Neural cell (in vitro differentiated cells): ENCODE measurements around the gene ZBTB7A. TPM values are rescaled to one million over a fixed set of nuclear protein-coding genes. Genes with fewer than 3 reads are reported as not detected.

ENCODE experiments used
- H2AFZ ChIP-seq: fragments of 200-600, 300-800 bp; sonication (generic), shearing (Covaris generic); 2 replicates; pipeline ENCODE4 v1.6.0; 2014; ENCODE audit warnings: low read depth, mild to moderate bottlenecking, antibody characterized with exemption, low read length, moderate library complexity
- H3F3A ChIP-seq: fragments of 200-600 bp; shearing (Covaris generic); 2 replicates; pipeline ENCODE4 v1.6.1; 2016; ENCODE audit warnings: mild to moderate bottlenecking, moderate library complexity, mixed read lengths, antibody characterized with exemption, low read length; ENCODE audit not compliant: insufficient read depth, poor library complexity, severe bottlenecking
- H3K27ac ChIP-seq: fragments of 200-600, 300-800 bp; sonication (generic), shearing (Covaris generic); 2 replicates; pipeline ENCODE4 v1.5.1; 2014; ENCODE audit warnings: mild to moderate bottlenecking, low read length, moderate library complexity
- H3K27me3 ChIP-seq: fragments of 300-800, 200-600 bp; sonication (generic), shearing (Covaris generic); 2 replicates; pipeline ENCODE4 v1.6.0; 2014; ENCODE audit warnings: mild to moderate bottlenecking, low read depth, low read length, moderate library complexity; ENCODE audit not compliant: insufficient read depth
- H3K36me3 ChIP-seq: fragments of 300-800, 200-600 bp; sonication (generic), shearing (Covaris generic); 2 replicates; pipeline ENCODE4 v1.5.1; 2014; ENCODE audit warnings: mild to moderate bottlenecking, antibody characterized with exemption, low read length, moderate library complexity; ENCODE audit not compliant: insufficient read depth
- H3K4me2 ChIP-seq: fragments of 300-800, 200-600 bp; sonication (generic), shearing (Covaris generic); 2 replicates; pipeline ENCODE4 v1.6.0; 2014; ENCODE audit warnings: mild to moderate bottlenecking, low read length
- H3K4me3 ChIP-seq: fragments of 300-800, 200-600 bp; sonication (generic), shearing (Covaris generic); 2 replicates; pipeline ENCODE4 v1.5.1; 2014; ENCODE audit warnings: mild to moderate bottlenecking, low read length, moderate library complexity
- H3K79me2 ChIP-seq: fragments of 200-600 bp; shearing (Covaris generic); replicated peaks from 2 replicates; pipeline ENCODE4 v1.6.0; 2014; ENCODE audit warnings: mild to moderate bottlenecking, low read length, moderate library complexity; ENCODE audit not compliant: insufficient read depth
- H3K9ac ChIP-seq: fragments of 300-800, 200-600 bp; sonication (generic), shearing (Covaris generic); 2 replicates; pipeline ENCODE4 v1.6.1; 2016; ENCODE audit warnings: mild to moderate bottlenecking, low read length, mixed read lengths
- H3K9me2 ChIP-seq: fragments of 200-600 bp; shearing (Covaris generic); 2 replicates; pipeline ENCODE4 v1.6.1; 2016; ENCODE audit warnings: mild to moderate bottlenecking, low read length, mixed read lengths; ENCODE audit not compliant: insufficient read depth
- H3K9me3 ChIP-seq: fragments of 200-600, 300-800 bp; sonication (generic), shearing (Covaris generic); 2 replicates; pipeline ENCODE4 v1.6.1; 2016; ENCODE audit warnings: mild to moderate bottlenecking, mixed run types, low read length, moderate library complexity, mixed read lengths
- H4K20me1 ChIP-seq: fragments of 200-600 bp; shearing (Covaris generic); 2 replicates; pipeline ENCODE4 v1.6.1; 2016; ENCODE audit warnings: mild to moderate bottlenecking, mixed run types; ENCODE audit not compliant: insufficient read depth
- CTCF ChIP-seq: fragments of 450-650 bp; IDR thresholded peaks from 2 replicates; pipeline ENCODE4 v1.5.1; 2014; ENCODE audit warnings: antibody characterized with exemption, mild to moderate bottlenecking, moderate library complexity; ENCODE audit not compliant: poor library complexity, severe bottlenecking
- EP300 ChIP-seq: fragments of 450-650 bp; conservative IDR thresholded peaks from 2 replicates; pipeline ENCODE4 v1.6.1; 2014; ENCODE audit warnings: antibody characterized with exemption, mild to moderate bottlenecking, moderate library complexity; ENCODE audit not compliant: poor library complexity, severe bottlenecking
- EZH2 ChIP-seq: fragments of 200-600, 300-800 bp; shearing (Covaris generic), sonication (generic); IDR thresholded peaks from 2 replicates; pipeline ENCODE4 v1.6.1; 2014; ENCODE audit warnings: antibody characterized with exemption, low read length, borderline replicate concordance, mild to moderate bottlenecking; ENCODE audit not compliant: insufficient read depth, poor library complexity, severe bottlenecking
- MXI1 ChIP-seq: fragments of 450-650 bp; conservative IDR thresholded peaks from 2 replicates; pipeline ENCODE4 v1.6.1; 2014; ENCODE audit warnings: antibody characterized with exemption, mild to moderate bottlenecking; ENCODE audit not compliant: poor library complexity, severe bottlenecking
- POLR2AphosphoS5 ChIP-seq: IDR thresholded peaks from 2 replicates; pipeline ENCODE4 v1.6.1; 2012
- RAD21 ChIP-seq: fragments of 450-650 bp; conservative IDR thresholded peaks from 2 replicates; pipeline ENCODE4 v1.6.1; 2014; ENCODE audit warnings: antibody characterized with exemption, mild to moderate bottlenecking, moderate library complexity
- REST ChIP-seq: IDR thresholded peaks from 2 replicates; pipeline ENCODE4 v1.6.1; 2012; ENCODE audit warnings: borderline replicate concordance
- SMC3 ChIP-seq: fragments of 450-650 bp; conservative IDR thresholded peaks from 2 replicates; pipeline ENCODE4 v1.6.1; 2014; ENCODE audit warnings: antibody characterized with exemption, mild to moderate bottlenecking, moderate library complexity; ENCODE audit not compliant: poor library complexity
- TAF1 ChIP-seq: IDR thresholded peaks from 2 replicates; pipeline ENCODE4 v1.6.1; 2012; ENCODE audit warnings: low read depth
- polyA minus RNA-seq: library from RNA; depleted of rRNA, polyadenylated mRNA; stranded (reverse); fragments of >200 nt; gene quantifications from 2 replicates; pipeline ENCODE4 v1.2.3, GENCODE V29; 2014
- polyA plus RNA-seq: library from polyadenylated mRNA; depleted of rRNA; stranded (reverse); fragments of >200 nt; gene quantifications from 2 replicates; pipeline ENCODE4 v1.2.3, GENCODE V29; 2014

ZBTB7A gene
- polyA plus RNA-seq (1.7 and 2.5 TPM in 2 replicates), polyA minus RNA-seq (5.3 and 7.5 TPM in 2 replicates)

GRCh38 chr19:4066682-4067395 lies at the start of gene ZBTB7A:
ZBTB7A (minus strand) TSS chr19:4066899; CDS start chr19:4055232, 11,667 bp downstream.
- Histone ChIP-seq H4K20me1 (peaks cover 5% of the 10 kb centered on the region), H3K9ac (peak within 1 kb of the TSS; percentile 85), H3K4me3 (peak within 1 kb of the TSS; percentile 85), H3K36me3 (no peaks in the 10 kb centered on the region), H3K27ac (peak within 1 kb of the TSS; percentile 49), H3K4me2 (no peak within 1 kb of the TSS), H3K9me3 (no peaks in the 10 kb centered on the region), H3F3A (no peaks in the 10 kb centered on the region), H3K27me3 (peaks cover 22% of the 10 kb centered on the region), H3K79me2 (peaks cover 3% of the 10 kb centered on the region), H2AFZ (no peak within 1 kb of the TSS), H3K9me2 (no peaks in the 10 kb centered on the region)
- peak; percentile 38 for TF ChIP-seq POLR2AphosphoS5
- no peak for TF ChIP-seq RAD21
- peak; percentile 15 for TF ChIP-seq MXI1

GRCh38 chr19:4115818-4116385 lies 49.2 kb upstream of the ZBTB7A start:
- H4K20me1 ChIP-seq: no peaks in the 10 kb centered on the region
- TF ChIP-seq CTCF (no peak), TAF1 (no peak), REST (no peak), EP300 (no peak), RAD21 (no peak), MXI1 (no peak), EZH2 (no peak), POLR2AphosphoS5 (no peak), SMC3 (no peak)
- no peak overlapping the region for H3K4me3 ChIP-seq
- no peaks in the 10 kb centered on the region for H3K79me2 ChIP-seq
- H3F3A ChIP-seq: no peaks in the 10 kb centered on the region
- H3K27me3 ChIP-seq: no peaks in the 10 kb centered on the region
- no peak overlapping the region for H3K27ac ChIP-seq
- no peak overlapping the region for H3K9ac ChIP-seq
- no peaks in the 10 kb centered on the region for H3K36me3 ChIP-seq
- no peaks in the 10 kb centered on the region for H3K9me2 ChIP-seq
- H3K9me3 ChIP-seq: no peaks in the 10 kb centered on the region
- H3K4me2 ChIP-seq: no peak overlapping the region
- no peak overlapping the region for H2AFZ ChIP-seq
